Stimulated activated CD4-positive, alpha-beta T cell treated with anti-CD3 and anti-CD28 coated beads, Interleukin-15, amount 100 ng/mL, for 1 hour (primary cell): Measurements from ENCODE around the gene HOXB5.

Experiments used
- DNase-seq, 2 donors: peaks; one replicate each; pipeline ENCODE4 v3.0.0-alpha.2; 2020; ENCODE audit warnings: low read depth in 1 of 2, low spot score in 1 of 2

Gene HOXB5

GRCh38 chr17:48630009-48630924 is 36.7 kb upstream of the HOXB5 start:
- DNase-seq, result no peak

GRCh38 chr17:48629411-48629759 is 35.8 kb upstream of the HOXB5 start:
- DNase-seq, result no peak

GRCh38 chr17:48628649-48629410 is 35.3 kb upstream of the HOXB5 start:
- no peak for DNase-seq

- DNase-seq, result no peak
Observed at GRCh38 chr17:48627623-48628521, 34.3 kb upstream of the HOXB5 start.

DNA sequence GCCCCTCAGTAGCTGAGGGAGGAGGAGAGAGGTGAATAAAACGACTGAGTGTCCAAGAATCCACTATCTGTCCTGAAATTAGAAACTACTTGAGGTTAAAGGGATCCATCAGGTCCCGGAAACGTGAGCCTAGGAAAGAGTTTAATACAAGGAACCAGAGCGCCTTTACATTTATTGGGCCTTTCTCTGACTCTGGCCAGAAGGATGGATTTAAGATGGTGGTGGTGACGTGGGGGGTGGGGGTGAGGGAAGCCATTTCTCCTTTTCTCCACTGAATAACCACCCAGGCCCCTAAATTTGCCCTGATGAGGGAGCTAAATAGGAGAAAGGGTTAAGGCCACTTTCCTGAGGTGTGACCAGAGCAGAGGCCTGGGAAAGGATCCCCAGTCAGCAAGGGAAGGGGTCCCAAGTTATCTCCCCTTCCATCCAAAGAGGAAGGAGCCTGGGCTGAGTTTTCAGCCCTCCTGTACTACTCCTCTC is 33.6 kb upstream of the HOXB5 start:
- no peak for DNase-seq

DNA sequence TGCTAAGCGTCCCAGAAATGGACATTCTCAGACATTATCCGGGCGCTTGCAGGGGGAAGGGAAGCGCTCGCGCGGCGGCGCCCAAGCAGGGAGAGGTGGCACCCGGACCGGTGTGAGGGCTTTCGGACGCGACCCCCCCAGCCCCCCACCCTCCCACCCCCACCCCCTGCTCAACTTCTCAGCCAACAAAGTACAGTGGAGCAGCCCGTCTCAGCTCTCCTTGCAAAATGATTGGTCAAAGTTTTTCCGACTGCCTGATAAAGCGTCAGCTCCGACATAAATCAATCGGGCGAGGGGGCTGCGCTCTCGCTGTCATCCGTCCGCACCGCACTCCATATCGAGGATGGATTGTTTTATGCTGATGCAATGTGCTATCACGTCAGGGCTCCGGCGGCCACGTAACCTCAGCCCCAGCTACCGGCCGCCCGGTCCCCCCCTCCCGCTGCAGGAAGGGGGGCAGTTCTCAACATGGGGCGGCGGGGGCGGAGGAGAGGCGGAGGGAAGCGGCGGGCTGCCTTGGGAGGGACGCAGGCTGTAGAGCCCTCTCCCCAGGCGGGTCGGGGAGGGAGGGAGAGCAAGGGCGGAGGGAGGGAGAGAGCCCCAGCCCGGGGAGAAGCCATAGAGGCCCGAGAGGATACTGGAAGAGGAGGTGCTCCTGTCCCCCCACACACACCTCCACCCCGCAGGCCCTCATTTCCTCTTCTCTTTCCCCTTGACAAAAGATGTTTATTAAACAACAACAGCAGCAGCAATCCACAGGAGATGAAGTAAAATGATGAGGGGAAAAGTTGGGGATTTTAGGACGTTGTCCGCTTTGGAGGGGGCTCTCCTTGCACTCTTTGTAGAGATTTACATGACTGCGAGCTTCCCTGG is 32.9 kb upstream of the HOXB5 start, which contains the start of gene HOXB9:
Gene HOXB9 (minus strand): TSS at position 114 of the 873 bp plus-strand sequence. CDS start 89 bp downstream, at position 25.
- DNase-seq, result peak in 1 of 2 donors; percentile 46

DNA sequence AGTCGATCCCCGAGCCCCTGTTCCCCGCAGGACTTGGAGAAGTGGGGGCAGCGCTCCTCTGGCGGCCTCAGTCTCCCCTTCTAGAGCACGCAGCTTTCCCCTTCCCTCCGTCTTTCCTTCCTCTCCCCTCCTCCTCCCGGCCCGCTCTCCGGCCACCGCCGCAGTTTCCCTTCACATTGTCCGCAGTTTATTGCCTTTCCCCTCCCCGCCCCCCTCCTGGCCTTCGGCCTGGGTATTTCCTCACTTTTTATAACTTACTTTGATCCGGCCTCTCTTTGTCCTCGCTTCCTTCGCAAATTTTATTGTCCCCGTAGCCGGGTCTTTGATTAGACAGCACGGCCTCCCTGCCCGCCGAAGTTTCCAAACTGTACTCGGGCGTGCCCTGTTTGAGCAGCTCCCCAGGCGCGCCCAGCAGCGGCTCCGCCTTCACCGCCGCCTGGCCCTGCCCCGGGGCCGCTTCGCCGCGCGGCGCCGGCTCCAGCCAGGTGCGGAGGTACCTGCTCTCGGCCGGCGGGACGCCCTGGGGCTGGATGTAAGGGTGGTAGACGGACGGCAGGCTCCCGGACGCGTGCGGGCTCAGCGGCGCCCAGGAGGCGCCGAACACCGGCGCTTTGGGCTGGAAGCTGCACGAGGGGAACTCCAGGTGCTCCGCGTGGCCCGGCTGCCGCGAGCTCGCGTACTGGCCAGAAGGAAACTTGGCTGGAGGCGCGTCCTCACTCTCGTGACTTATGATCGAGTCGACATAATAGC is 32.1 kb upstream of the HOXB5 start:
- peak in 1 of 2 donors; percentile 32 for DNase-seq

DNA sequence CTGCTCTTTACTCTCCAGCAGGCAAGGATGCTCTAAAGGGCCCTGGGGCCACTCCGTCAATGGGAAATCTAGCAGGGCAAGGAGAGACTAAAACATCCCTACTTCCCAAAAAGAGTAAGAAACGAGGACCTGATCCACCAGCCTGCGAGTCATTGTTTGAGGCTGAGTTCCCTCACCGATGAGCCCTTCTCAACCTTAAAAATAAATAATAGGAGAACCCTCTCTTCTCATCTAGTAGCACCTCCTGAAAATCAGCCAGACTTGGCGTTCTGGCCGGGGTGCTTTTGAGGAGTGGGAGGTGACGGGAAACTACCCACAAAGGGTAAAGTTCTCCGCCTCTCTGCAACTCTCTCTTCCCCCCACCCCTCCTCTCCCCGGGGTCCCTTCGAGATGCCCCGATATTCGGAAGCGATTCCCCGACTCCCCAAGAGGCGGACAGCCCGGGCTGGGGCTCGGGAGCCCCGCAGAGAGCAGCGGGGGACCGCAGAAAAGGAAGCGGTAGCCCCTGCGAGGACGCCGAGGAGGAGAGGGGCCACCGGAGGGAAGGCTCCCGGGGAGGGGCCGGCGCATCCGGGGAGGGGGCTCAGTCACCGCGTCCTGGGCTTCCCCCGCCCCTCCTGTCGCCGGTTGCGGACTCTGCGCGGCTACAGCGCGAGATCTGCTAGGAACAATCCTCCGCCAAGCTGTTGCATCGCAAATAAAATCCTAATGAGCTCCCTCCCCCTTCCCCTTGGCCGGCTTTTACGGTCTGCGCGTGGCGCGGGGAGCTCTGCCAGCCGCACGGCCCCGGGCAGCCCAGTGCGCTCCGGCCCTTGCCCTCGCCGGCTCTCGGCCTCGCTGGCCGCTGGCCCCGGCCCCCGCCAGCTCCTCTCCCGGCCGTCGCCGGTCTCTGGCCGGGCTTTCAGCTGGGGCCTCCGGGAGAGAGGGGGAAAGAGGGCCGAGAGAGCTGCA is 31.2 kb upstream of the HOXB5 start:
- no peak for DNase-seq

DNA sequence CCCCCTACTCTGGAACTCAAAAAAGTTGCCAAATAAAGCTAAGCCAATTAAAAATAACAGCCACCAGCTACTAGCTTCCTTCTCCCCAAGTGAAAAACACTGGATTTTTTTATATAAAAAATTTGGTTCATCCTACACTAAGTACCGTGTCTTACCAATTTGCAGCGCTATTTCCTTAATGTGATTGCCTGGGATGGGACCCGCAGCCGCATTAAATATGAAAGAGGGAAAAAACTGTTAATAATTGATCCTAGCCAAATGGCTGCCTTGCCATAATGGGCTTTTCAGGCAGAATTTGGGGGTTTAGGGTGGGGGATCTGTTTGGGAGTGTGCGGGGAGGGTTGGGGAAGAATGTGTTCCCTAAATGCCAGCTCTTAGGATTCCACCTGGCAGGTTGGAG is 30.5 kb upstream of the HOXB5 start:
- no peak for DNase-seq

- DNase-seq, result no peak
Observed at GRCh38 chr17:48623583-48623982, 30.0 kb upstream of the HOXB5 start.

GRCh38 chr17:48622857-48623256 is 29.3 kb upstream of the HOXB5 start:
- no peak for DNase-seq

DNA sequence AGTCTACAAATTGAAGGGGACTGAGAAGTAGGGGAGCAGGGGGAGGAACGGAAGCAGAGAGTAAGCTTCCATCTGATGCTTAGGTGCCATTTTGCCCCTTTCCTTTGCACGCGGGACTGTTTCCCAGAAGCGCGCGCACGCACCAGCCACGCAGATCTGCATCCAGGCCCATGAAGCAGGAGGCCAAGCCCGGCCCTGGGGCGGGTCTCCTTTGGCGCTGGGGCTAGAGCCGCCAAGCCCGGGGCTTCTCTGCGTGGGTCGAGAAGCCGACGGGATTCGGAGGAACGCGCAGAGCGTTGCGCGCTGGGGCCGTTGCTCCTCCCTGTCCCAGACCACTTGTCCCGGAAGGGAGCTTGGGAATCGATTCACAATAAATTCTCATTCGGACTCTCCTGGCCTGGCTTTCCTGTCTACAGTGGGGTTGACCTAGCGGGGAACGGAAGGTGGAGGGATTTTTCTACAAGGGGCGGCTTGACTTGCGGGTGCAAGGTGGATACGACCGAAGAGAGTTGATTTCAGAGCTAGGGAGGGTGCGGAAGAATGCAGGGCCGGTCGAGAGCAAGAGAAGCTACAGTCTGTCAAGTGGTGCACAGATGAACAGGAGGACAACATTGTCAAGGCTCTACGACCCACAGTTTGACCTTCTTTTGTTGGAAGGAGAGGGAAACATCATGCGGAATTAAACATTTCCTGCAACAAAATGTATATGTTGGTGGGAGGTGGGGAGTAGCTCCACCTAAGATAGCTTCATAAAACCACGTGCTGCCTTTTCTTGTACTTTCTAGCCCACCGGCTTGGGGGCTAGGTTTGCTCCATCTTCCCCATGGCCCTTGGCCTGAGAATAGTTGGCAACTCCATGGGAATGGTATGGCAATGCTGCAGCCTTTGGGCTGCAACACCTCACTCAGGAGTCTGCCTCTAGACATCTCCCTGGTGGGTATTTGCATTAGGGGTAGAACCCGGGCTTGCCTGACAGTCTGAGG is 28.1 kb upstream of the HOXB5 start:
- no peak for DNase-seq

DNA sequence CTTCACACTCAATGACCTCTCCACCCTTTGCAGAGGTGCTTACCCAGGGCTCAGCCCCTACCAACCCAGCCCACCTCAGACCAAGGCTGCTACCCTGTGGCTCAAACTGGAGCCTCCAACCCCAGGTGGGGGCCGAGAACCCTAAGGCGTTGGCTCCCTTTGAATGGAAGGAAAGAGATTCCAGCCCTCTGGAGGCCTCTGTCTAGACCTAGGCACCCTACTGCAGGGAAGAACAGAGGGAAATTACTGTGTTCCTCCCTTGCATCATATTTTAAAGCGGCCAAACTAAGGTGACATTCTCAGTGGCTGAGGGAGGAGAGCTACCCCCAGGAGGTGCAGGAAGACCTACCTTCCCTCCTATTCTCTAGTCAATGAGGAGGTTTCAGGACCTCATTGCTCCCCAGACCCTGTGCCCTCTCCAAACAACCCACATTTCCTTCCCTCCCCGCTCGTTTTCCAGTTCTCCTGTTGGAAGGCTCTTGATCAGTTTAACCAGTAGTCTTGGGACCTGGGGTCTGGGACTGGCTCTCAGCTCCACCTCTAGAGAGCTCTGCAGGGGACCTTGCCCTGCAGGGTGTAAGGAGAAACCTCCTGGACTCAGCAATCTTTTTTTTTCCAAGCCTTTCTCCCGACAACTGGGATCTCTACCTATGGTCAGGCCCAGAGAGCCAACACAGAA is 27.0 kb upstream of the HOXB5 start:
- DNase-seq, result no peak

DNA sequence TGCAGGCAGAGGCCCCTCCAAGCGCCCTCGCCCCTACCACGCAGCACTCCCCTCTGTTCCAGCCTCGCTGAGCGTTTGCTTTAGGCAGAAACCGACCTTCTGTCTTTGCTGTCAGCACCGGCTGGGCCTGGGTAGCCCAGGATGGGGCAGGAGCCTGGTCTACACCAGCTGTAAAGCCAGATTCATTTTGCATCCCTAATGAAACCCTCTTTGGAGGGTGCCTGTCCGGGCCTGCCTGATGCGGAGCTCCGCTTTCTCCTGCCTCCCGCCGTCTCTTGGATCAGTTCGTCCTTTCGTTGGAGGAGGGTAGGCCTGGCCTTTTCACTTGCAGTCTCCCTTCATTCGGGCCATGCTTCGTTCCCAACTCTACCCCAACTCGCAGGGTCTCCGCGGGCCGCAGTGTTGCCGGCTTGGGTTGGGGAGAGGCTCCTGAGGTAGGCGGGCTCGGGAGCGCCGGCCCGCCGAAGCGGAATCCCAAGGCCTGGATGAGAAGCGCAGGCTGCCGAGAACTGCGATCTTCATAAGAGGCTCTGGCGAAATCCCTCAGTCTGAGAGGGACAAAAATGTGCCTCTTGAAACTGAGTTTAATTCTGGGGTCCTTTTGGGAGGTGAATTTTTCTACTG is 26.4 kb upstream of the HOXB5 start:
- no peak for DNase-seq

DNA sequence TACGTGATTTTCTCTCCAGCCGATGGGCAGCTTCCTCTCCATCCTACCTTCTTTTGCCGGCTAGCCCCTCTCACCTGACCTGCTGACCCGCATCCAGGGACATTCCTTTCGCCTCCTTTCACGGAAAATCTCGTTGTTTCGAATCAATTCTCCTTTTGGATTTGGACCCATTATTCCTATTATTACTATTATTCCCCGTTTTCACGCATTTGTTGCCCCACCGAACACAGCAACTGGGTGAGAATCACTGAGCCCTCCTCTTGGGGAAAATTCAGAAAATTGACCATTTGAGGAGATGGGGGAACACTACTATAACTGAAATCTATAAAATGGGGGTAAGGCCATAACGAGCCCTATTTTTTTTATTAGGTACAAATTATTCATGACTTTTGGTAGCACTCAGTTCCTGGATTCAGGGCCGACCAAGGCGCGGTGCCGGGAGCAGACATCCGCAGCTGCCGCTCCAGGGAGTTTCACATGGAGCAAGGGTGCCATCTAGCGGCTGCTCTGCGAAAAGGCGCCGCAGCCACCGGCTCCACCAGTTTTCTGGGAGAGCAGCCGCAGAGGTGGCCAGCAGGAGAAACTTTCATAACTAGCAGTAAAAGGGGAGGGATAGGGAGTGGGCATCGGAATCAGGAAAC is 24.8 kb upstream of the HOXB5 start:
- peak; percentile 66 to 75 for DNase-seq
